GM18867 (cell line): ENCODE results near the gene PRSS27.
A peak's percentile ranks its signal among the peaks of the same experiment; 100 is the strongest.
"Not testable (repeated sequence)": the region's sequence is repeated elsewhere in the genome, so short reads cannot be mapped to it uniquely, and the experiment has no call there.

Source experiments
- ATAC-seq: cut with Tn5 transposase; IDR thresholded peaks from one replicate; pipeline ENCODE4 v1.9.1; 2021; ENCODE audit warnings: mild to moderate bottlenecking, moderate library complexity; ENCODE audit not compliant: unreplicated experiment

PRSS27 gene

GRCh38 chr16:2678206-2678965 is 41.6 kb downstream of the PRSS27 start:
- ATAC-seq, result not testable (repeated sequence)

- not testable (repeated sequence) for ATAC-seq
These were observed 43.1 kb downstream of the PRSS27 start for GRCh38 chr16:2676937-2677336.

- no peak for ATAC-seq
These were observed 44.3 kb downstream of the PRSS27 start for GRCh38 chr16:2675714-2676113.

- no peak for ATAC-seq
These were observed 45.0 kb downstream of the PRSS27 start for GRCh38 chr16:2675021-2675420.

- peak; percentile 83 for ATAC-seq
These were observed 46.7 kb downstream of the PRSS27 start for GRCh38 chr16:2673066-2673999.

GRCh38 chr16:2671741-2672140 is 48.3 kb downstream of the PRSS27 start:
- ATAC-seq, result no peak

- ATAC-seq, result not testable (repeated sequence)
These were observed 48.8 kb downstream of the PRSS27 start for GRCh38 chr16:2671193-2671592.

- not testable (repeated sequence) for ATAC-seq
These were observed 50.0 kb downstream of the PRSS27 start for GRCh38 chr16:2670017-2670416.

- not testable (repeated sequence) for ATAC-seq
These were observed 50.4 kb downstream of the PRSS27 start for GRCh38 chr16:2669587-2669986.

- ATAC-seq, result not testable (repeated sequence)
These were observed 53.4 kb downstream of the PRSS27 start for GRCh38 chr16:2666671-2667070.

- no peak for ATAC-seq
These were observed 55.4 kb downstream of the PRSS27 start for GRCh38 chr16:2664574-2664982.

- no peak for ATAC-seq
These were observed 56.2 kb downstream of the PRSS27 start for GRCh38 chr16:2663553-2664546.
